Measurements from ENCODE around the gene TICAM2.

TICAM2 gene

DNA sequence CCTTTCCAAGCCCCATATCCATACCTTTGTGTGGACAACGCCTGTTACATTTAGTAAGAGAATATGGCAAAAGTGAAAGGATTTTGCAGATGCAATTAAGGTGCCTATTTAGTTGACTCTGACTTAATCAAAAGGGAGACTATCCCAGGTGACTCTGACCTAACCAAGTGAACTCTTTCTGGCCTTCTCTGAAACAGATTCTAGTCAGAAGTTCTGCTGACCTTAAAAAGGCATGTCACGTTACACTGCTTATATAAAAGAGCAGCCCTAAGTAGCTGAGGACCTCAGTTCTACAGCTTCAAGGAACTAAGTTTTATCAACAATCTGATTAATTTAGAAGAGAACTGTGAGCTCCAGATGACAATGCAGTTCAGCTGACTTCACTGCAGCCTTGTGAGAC lies 5.7 kb upstream of the TICAM2 start:
- DNase-seq: no peak

DNA sequence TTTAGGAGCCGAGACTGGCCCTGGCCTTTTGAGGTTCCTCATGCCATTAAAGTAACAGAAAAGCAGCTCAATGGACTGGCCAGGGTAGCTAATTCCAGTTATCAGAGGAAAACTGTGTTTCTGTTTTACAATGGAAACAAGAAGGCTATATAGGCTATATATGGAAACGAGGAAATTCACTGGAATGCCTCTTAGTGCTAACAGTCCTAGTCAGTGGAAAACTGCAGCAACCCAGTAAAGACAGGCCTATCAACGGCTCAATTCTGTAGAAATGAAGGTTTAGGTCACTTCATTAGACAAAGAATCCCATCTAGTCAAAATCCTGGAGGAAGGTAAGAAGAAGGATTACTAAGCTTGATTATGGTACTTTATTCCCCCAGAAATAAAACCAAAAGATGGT lies 3.2 kb upstream of the TICAM2 start:
- DNase-seq: no peak

DNA sequence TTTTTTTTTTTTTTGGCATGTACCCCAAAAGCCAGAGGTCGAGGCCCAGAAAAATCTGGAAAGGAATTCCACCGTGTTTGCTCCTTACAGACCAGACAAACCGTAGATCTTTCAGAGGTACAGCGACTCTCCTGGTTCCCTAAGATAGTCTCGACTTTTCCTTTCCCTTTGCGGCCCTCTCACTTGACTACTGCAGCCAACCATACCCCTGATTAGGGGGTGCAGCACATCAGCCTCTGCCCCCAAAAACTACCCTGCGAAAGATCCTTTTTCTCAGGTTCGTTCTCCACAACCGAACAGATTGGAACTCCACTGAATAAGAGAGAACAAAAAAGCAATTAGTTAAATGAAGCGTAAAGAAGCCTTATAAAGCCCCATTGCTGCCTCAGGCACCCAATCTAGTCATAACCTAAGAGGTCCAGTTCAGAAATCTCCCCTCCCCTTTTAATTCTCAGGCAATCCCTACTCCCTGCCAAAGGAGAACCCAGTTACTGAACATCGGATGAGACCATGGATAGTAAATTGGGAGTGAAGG lies 379 bp upstream of the TICAM2 start:
- DNase-seq: no peak

DNA sequence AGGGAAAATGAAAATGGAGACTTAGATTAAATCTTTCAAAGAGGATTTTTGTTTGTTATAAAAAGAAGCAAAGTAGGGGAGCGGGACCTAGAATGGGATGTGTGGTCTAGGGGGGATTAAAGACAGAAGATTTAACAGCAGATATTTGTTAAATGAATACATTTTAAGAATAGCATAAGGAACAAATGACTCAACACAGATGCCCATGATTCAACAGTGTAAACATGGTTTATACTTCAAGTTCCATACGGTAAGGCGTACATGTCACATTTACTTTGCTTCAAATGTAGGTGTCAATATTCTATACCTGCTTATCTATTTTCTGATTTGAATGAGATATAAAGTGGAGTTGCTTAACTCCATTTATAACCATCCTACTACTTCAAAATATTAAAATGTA lies 1.5 kb downstream of the TICAM2 start:
- DNase-seq: no peak

DNA sequence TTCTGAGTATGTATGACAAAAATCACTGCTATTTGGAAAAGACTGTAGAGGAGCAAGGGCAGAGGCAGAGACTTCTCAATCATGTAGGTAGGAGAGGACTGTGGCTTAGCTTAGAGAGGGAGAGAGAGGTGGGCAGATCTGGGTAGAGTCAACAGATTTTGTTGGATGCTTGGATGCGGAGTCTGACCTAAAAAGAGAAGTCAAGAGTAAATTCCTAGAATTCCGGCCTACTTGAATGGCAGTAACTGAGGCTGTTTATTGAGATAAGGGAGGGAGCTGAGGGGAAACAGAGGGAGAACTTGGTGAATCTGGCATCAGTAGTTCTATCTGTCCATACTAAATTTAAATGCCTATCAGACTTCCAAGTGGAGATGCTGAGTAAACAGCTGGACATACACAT lies 2.4 kb downstream of the TICAM2 start:
- DNase-seq: no peak

GRCh38 chr5:115599502-115599901 lies 2.8 kb downstream of the TICAM2 start:
- no peak for DNase-seq

DNA sequence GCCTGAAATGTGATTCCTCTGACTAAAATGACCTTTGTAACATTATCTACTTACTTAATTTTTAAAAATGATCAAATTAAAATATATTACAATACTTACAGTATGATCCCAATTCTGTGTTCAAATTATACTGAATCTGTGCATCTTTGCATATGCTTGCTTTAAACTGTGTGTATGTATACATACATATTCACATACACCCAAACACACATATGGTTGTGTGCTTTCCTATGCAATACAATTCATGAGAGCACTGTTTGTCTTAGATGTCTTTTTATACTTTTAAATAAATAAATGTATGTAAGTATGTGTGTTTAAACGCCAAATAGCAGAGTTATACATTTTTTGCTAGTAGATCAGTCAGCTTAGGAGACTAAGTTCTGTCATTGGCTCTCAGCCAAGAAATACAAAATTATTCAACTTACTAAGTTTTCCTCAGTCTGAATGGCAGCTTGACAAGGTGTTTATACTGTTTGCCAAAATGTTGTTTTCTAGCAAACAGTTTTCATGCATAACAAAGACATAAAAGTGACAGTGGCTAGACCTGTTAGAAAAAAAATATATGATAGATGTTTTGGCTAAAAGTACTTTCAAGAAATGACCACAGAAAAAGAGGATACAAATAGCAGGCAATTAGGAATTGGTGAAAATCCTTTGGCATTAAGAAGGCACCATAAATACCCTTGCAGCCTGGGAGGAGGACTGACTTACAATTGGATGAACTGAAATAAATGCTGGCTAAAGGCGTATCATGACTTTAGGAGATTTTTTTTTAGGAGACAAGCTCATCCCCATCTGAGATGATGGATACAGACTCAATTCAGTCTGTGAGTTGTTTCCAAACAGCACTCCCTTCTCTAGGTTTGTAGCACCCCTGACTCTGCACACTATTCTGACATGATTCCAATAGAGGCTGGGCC lies 7.9 kb downstream of the TICAM2 start:
- no peak for DNase-seq

GRCh38 chr5:115589043-115589442 lies 13.2 kb downstream of the TICAM2 start:
- DNase-seq: no peak

DNA sequence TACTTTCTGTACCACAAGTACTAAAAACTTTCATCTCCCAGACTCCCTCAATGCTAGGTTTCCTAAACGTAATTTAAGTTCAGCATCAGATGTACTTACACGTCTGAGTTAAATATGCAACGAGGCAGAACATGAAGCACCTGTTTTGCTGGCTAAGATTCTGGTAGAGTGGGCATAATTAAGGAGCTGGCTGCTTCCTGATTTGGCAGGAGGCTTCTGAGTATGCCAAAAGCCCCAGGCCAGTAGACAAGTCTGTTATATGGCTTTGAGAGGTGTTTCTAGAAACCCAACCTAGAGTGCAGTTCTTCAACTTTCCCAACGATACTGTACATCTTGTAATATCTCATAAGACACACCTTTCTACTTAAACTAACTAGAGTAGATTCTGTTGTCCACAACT lies 13.6 kb downstream of the TICAM2 start:
- no peak for DNase-seq

GRCh38 chr5:115586525-115587146 lies 15.6 kb downstream of the TICAM2 start:
- peak; percentile 30 for DNase-seq

GRCh38 chr5:115585265-115585664 lies 17.0 kb downstream of the TICAM2 start:
- no peak for DNase-seq

- no peak for DNase-seq
These were observed 17.8 kb downstream of the TICAM2 start for GRCh38 chr5:115584501-115584900.

DNA sequence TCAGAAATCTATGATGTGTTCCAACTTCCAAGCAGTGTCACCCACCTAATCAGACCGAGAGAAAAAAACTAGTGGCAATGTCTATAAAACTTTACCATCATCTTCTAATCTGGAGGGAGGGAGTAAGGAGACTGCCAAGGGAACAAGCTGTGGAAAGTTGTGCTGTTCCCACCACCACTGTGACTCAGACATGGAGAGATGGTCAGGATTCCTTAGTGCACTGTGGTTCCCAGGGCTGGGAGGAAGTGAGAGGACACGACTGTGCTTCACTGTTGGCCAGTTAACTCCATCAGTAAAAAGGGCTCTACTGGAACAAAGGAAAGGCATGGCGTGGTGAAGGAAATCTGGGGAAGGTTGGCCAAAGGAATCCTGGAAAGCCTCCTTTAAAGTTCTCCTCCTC lies 18.8 kb downstream of the TICAM2 start:
- DNase-seq: no peak

GRCh38 chr5:115580941-115581340 lies 21.3 kb downstream of the TICAM2 start:
- DNase-seq: no peak

DNA sequence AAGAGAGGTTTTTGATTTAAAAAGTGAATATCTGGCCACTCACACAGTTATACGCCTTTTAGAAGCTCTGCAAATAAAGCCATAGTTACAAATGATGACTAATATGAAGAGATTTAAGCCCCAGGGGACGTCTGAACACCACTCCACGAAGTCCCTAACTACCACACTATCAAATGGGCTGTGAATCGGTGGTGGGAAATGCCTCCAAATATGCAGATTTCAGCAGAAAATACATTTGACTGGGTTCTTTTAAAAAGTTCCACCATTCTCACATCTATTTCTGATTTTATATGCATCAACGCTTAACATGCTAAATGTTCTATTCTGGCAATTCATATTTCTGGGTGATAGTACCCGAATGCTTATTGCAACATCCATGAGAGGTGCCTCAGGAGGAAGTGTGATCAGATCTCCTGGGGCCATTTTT lies 22.5 kb downstream of the TICAM2 start:
- DNase-seq: no peak

DNA sequence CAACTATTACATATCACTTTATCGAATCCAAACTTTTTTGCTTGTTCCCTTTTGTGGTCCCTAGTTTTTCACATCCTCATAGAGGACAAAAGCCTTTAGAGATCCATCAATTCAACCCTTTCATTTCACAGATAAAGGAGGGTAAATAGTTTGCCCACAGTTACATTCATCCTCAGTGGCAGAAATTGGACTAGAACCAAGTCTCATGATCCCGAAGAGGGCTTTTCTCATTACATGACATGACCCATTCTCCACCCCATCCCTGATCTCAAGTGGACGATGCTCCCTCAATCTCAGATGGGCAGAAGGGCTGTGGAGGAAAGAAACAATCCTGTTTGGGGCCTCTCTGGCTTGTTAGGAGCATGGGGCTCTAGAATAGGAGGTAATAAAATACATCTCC lies 23.1 kb downstream of the TICAM2 start:
- no peak for DNase-seq

- DNase-seq: no peak
These were observed 23.6 kb downstream of the TICAM2 start for GRCh38 chr5:115578657-115579056.

GRCh38 chr5:115577741-115578140 lies 24.5 kb downstream of the TICAM2 start:
- DNase-seq: no peak

- DNase-seq: no peak
These were observed 24.9 kb downstream of the TICAM2 start for GRCh38 chr5:115577329-115577728.

DNA sequence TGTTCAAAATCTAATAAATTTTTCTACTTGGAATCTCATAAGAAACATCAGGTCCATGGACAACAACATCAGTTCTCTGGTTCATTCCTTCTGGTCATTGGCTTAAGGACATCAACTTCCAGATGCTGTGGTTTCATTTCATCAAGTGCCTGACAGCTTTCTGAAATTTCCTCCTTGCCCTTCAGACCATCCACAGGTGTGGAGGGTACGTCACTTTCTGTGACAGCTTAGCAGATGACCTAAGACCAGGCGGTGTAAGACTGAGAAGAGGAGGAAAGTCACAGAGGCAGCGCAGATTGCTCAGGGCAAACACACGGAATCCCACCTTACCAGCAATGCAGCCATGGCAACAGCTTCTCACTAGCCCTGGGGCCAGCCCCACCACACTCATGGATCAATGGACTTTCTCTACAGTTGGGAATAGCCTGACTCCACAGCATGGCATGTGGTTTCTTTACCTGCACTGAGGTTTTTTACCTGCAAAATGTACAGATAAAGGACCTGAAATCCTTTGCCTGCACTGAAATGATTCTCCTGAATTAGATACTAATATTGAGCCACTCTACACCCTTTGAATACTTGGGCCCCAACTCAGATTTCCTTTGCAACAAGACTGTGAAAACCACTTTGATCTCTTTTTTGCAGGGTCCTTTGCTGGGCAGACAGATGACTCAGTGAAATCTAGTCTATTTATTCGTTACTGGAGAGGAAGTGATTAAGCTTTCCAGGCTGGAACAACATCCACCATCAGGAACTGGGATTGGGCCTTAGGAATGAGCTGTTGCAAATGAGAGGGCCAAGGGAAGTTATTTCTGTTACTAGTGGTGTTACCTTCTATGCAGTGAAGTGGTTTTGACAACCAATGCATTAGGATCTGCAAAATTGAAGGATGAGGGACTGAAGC lies 26.9 kb downstream of the TICAM2 start:
- DNase-seq: no peak

GRCh38 chr5:115573133-115573532 lies 29.1 kb downstream of the TICAM2 start:
- DNase-seq: no peak

- no peak for DNase-seq
These were observed 30.8 kb downstream of the TICAM2 start for GRCh38 chr5:115571441-115571878.

- no peak for DNase-seq
These were observed 33.6 kb downstream of the TICAM2 start for GRCh38 chr5:115568668-115569067.
